Suprapubic skin (tissue), 3 donors: ENCODE measurements around the gene SMIM24.

Experiments
- POLR2A ChIP-seq, 2 donors: fragments of 450-650 bp; IDR thresholded peaks; one replicate each; pipeline ENCODE4 v1.6.1; 2017; ENCODE audit warnings: antibody characterized with exemption in 2 of 2, mild to moderate bottlenecking in 2 of 2, moderate library complexity in 2 of 2
- TF ChIP-seq, protein P1 (sequence below), 2 donors: fragments of 200-600 bp in 1 of 2; fragments of 450-650 bp in 1 of 2; sonication (generic) in 1 of 2; IDR thresholded peaks; one replicate each; pipeline ENCODE4 v1.5.1; 2016 to 2019; ENCODE audit warnings: antibody characterized with exemption in 2 of 2, mild to moderate bottlenecking in 1 of 2, moderate library complexity in 1 of 2

DNA sequence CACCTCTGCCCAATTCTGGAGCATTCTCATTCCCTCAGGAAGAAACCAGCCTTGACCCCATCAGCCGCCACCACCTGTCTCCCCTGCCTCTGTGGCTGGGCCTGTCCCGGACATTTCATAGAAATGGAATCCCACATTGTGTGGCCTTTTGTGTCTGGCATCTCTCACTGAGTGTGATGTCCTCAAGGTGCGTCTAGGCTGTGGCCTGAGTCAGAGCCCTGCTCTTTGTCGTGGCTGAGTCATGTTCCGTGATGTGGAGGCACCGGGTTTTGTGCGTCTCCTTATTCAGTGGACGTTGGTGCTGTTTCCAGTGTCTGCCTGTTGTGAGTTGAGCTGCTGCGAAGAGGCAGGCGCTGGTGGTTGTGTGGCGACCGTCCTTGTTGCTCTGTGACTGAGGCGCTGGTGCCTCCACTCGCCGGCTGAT, 29.3 kb upstream of the SMIM24 start:
- TF ChIP-seq, protein P1, sequence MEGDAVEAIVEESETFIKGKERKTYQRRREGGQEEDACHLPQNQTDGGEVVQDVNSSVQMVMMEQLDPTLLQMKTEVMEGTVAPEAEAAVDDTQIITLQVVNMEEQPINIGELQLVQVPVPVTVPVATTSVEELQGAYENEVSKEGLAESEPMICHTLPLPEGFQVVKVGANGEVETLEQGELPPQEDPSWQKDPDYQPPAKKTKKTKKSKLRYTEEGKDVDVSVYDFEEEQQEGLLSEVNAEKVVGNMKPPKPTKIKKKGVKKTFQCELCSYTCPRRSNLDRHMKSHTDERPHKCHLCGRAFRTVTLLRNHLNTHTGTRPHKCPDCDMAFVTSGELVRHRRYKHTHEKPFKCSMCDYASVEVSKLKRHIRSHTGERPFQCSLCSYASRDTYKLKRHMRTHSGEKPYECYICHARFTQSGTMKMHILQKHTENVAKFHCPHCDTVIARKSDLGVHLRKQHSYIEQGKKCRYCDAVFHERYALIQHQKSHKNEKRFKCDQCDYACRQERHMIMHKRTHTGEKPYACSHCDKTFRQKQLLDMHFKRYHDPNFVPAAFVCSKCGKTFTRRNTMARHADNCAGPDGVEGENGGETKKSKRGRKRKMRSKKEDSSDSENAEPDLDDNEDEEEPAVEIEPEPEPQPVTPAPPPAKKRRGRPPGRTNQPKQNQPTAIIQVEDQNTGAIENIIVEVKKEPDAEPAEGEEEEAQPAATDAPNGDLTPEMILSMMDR (IDR thresholded peaks at IDR 0.05) = no peak
- TF ChIP-seq POLR2A (IDR thresholded peaks at IDR 0.05) = no peak
